Measurements from ENCODE around the gene CEMIP2.

DNA sequence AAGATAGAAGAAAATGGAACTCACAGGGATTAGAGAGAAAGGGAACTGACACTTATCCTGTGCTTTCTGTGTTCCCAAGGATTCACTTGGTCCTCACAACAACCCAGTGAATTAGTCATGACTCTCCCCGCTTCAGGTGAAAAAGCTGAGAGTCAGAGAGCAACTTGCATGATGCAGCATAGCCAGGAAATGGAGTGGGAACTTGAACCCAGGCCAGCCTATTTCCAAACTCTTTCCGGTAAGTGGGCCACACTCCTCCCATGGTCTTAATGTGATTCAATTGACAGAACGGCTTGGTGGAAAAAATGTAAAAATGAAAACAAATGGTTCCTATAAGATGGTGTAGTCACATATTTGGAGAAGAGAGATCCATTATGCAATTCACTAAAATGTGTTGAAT is 45.9 kb upstream of the CEMIP2 start:
- TF ChIP-seq EZH2phosphoT487 (conservative IDR thresholded peaks at IDR 0.05; ENCODE audit: low read length), result no peak
- TF ChIP-seq, protein P1, sequence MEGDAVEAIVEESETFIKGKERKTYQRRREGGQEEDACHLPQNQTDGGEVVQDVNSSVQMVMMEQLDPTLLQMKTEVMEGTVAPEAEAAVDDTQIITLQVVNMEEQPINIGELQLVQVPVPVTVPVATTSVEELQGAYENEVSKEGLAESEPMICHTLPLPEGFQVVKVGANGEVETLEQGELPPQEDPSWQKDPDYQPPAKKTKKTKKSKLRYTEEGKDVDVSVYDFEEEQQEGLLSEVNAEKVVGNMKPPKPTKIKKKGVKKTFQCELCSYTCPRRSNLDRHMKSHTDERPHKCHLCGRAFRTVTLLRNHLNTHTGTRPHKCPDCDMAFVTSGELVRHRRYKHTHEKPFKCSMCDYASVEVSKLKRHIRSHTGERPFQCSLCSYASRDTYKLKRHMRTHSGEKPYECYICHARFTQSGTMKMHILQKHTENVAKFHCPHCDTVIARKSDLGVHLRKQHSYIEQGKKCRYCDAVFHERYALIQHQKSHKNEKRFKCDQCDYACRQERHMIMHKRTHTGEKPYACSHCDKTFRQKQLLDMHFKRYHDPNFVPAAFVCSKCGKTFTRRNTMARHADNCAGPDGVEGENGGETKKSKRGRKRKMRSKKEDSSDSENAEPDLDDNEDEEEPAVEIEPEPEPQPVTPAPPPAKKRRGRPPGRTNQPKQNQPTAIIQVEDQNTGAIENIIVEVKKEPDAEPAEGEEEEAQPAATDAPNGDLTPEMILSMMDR (IDR thresholded peaks at IDR 0.05; ENCODE audit: insufficient read depth, low read length, poor library complexity, severe bottlenecking), result no peak

Measured in SU-DHL-6 (cell line).